Common myeloid progenitor, CD34-positive (primary cell): ENCODE results near the gene ESYT1.
A peak's percentile ranks its signal among the peaks of the same experiment; 100 is the strongest.

Experiments
- CTCF ChIA-PET: fragments of 350-600 bp; sonication (Branson Sonifier 250); formaldehyde crosslinking; loops from one replicate; lab custom pipeline; 2021; ENCODE audit warnings: antibody characterized with exemption; lab: Charles Lee
- POLR2A ChIA-PET: fragments of 350-600 bp; sonication (Branson Sonifier 250); formaldehyde crosslinking; loops from one replicate; lab custom pipeline; 2021; ENCODE audit warnings: antibody characterized with exemption; lab: Charles Lee
- DNase-seq, 3 donors: peaks; one replicate each; pipeline versions ENCODE4 v3.0.0 to v3.0.0-alpha.2; 2013
- H3K27ac ChIP-seq, 2 experiments: 1 replicate in 1 of 2; 2 replicates in 1 of 2; pipeline ENCODE4 v1.7.0; 2013; ENCODE audit warnings: inconsistent platforms in 2 of 2, low read length in 2 of 2, mild to moderate bottlenecking in 2 of 2, low read depth in 1 of 2, moderate library complexity in 1 of 2; ENCODE audit not compliant: severe bottlenecking in 2 of 2, insufficient read depth in 1 of 2, poor library complexity in 1 of 2
- H3K27me3 ChIP-seq, 5 experiments: replicated peaks in 2 of 5; 1 replicate in 3 of 5; 2 replicates in 2 of 5; pipeline versions ENCODE4 v1.6.1 to v1.7.0; 2013; ENCODE audit warnings: low read length in 4 of 5, mild to moderate bottlenecking in 2 of 5, moderate library complexity in 2 of 5, inconsistent platforms in 1 of 5; ENCODE audit not compliant: insufficient read depth in 5 of 5, control insufficient read depth in 4 of 5
- H3K36me3 ChIP-seq, 4 experiments: 1 replicate in 2 of 4; 2 replicates in 2 of 4; pipeline versions ENCODE4 v1.6.1 to v1.7.0; 2013; ENCODE audit warnings: low read length in 3 of 4, control low read depth in 1 of 4, mild to moderate bottlenecking in 1 of 4; ENCODE audit not compliant: control insufficient read depth in 4 of 4, insufficient read depth in 4 of 4
- H3K4me1 ChIP-seq, 4 experiments: 1 replicate in 3 of 4; 2 replicates in 1 of 4; pipeline versions ENCODE4 v1.6.1 to v1.7.1; 2013; ENCODE audit warnings: low read length in 3 of 4, mild to moderate bottlenecking in 3 of 4, control low read depth in 1 of 4, inconsistent platforms in 1 of 4, moderate library complexity in 1 of 4; ENCODE audit not compliant: control insufficient read depth in 4 of 4, insufficient read depth in 4 of 4; ENCODE audit errors: control extremely low read depth in 1 of 4
- H3K4me3 ChIP-seq, 7 experiments: 1 replicate in 4 of 7; 2 replicates in 3 of 7; pipeline versions ENCODE4 v1.5.1 to v1.7.0; 2013; ENCODE audit warnings: mild to moderate bottlenecking in 7 of 7, low read length in 6 of 7, moderate library complexity in 6 of 7, inconsistent platforms in 2 of 7, low read depth in 2 of 7, control low read depth in 1 of 7; ENCODE audit not compliant: insufficient read depth in 4 of 7, control insufficient read depth in 1 of 7; ENCODE audit errors: extremely low read depth in 1 of 7
- H3K9me3 ChIP-seq, 5 experiments: 1 replicate in 4 of 5; 2 replicates in 1 of 5; pipeline versions ENCODE4 v1.6.1 to v1.7.1; 2013; ENCODE audit warnings: low read length in 4 of 5, mild to moderate bottlenecking in 2 of 5, inconsistent platforms in 1 of 5, low read depth in 1 of 5, moderate library complexity in 1 of 5; ENCODE audit not compliant: control insufficient read depth in 4 of 5, insufficient read depth in 2 of 5; ENCODE audit errors: control extremely low read depth in 1 of 5
- WGBS: methylation state at CpG from one replicate; pipeline ENCODE4 v1.1.5; 2013; ENCODE audit not compliant: insufficient coverage; 5-methylcytosine and 5-hydroxymethylcytosine counted together

Gene ESYT1

GRCh38 chr12:56087220-56087619, 40.8 kb upstream of the ESYT1 start:
- no peak overlapping the region for H3K27ac ChIP-seq
- H3K9me3 ChIP-seq, result no peaks in the 10 kb centered on the region
- ChIA-PET CTCF (interaction anchor here (1.0 kb wide), 1 partner anchor 37 kb away, joined by 3 read pairs; no protein-coding TSS in a partner anchor), POLR2A (no interaction called here)
- WGBS, result 95% methylated on average over 3 of the region's 6 CpGs
- H3K4me1 ChIP-seq, result no peaks in the 10 kb centered on the region
- no peak for DNase-seq
- H3K36me3 ChIP-seq, result no peaks in the 10 kb centered on the region
- no peak overlapping the region for H3K4me3 ChIP-seq
- peaks cover 0 to 14% (median 4%) of the 10 kb centered on the region in 5 experiments for H3K27me3 ChIP-seq

- CTCF ChIA-PET, result interaction anchor here (0.9 to 1.2 kb wide), 2 partner anchors 8 to 27 kb away, joined by 3 read pairs; no protein-coding TSS in a partner anchor
- Histone ChIP-seq H3K9me3 (no peaks in the 10 kb centered on the region), H3K4me3 (no peak overlapping the region), H3K27me3 (peaks cover 0 to 7% (median 0%) of the 10 kb centered on the region in 5 experiments), H3K4me1 (peaks cover 0 to 2% (median under 1%) of the 10 kb centered on the region in 4 experiments), H3K36me3 (no peaks in the 10 kb centered on the region), H3K27ac (no peak overlapping the region)
- POLR2A ChIA-PET, result no interaction called here
- 92% methylated on average over 3 of the region's 6 CpGs for WGBS
- DNase-seq, result no peak
These were observed 30.3 kb upstream of the ESYT1 start for GRCh38 chr12:56097738-56098137.

- WGBS, result 100% methylated on average over 2 of the region's 3 CpGs
- no peaks in the 10 kb centered on the region for H3K9me3 ChIP-seq
- H3K4me1 ChIP-seq, result peaks cover 8 to 11% (median 9%) of the 10 kb centered on the region in 4 experiments
- DNase-seq, result no peak
- CTCF ChIA-PET, result interaction anchor here (0.6 to 1.2 kb wide), 3 partner anchors 9 to 49 kb away, joined by 3 to 6 read pairs (median 3); no protein-coding TSS in a partner anchor
- no peaks in the 10 kb centered on the region for H3K36me3 ChIP-seq
- no peak overlapping the region for H3K27ac ChIP-seq
- H3K27me3 ChIP-seq, result peaks cover 0 to 6% (median 0%) of the 10 kb centered on the region in 5 experiments
- no peak overlapping the region for H3K4me3 ChIP-seq
- POLR2A ChIA-PET, result no interaction called here
These were observed 29.5 kb upstream of the ESYT1 start for GRCh38 chr12:56098592-56098991.

GRCh38 chr12:56099787-56100186, 28.3 kb upstream of the ESYT1 start:
- 100% methylated on average over 3 of the region's 4 CpGs for WGBS
- CTCF ChIA-PET, result interaction anchor here (0.6 to 1.0 kb wide), 2 partner anchors 8 to 75 kb away, joined by 3 to 6 read pairs; no protein-coding TSS in a partner anchor
- peaks cover 10 to 17% (median 12%) of the 10 kb centered on the region in 4 experiments for H3K4me1 ChIP-seq

GRCh38 chr12:56101045-56101444, 27.0 kb upstream of the ESYT1 start:
- Histone ChIP-seq H3K9me3 (no peaks in the 10 kb centered on the region), H3K4me3 (no peak overlapping the region), H3K27me3 (peaks cover 0 to 6% (median 0%) of the 10 kb centered on the region in 5 experiments), H3K27ac (no peak overlapping the region), H3K36me3 (peaks cover 0 to under 1% (median 0%) of the 10 kb centered on the region in 4 experiments), H3K4me1 (peaks cover 16 to 30% (median 23%) of the 10 kb centered on the region in 4 experiments)
- DNase-seq, result no peak
- CTCF ChIA-PET, result interaction anchor here (1.2 kb wide), 1 partner anchor 14 kb away, joined by 3 read pairs; no protein-coding TSS in a partner anchor
- POLR2A ChIA-PET, result no interaction called here
- WGBS, result 88% methylated on average over 7 of the region's 14 CpGs

More at GRCh38 chr12:56099787-56100186, 28.3 kb upstream of the ESYT1 start:
- Histone ChIP-seq H3K9me3 (no peaks in the 10 kb centered on the region), H3K36me3 (no peaks in the 10 kb centered on the region), H3K4me3 (no peak overlapping the region), H3K27me3 (peaks cover 0 to 6% (median 0%) of the 10 kb centered on the region in 5 experiments), H3K27ac (no peak overlapping the region)
- DNase-seq, result no peak
- POLR2A ChIA-PET, result no interaction called here

GRCh38 chr12:56102683-56103065, 25.4 kb upstream of the ESYT1 start:
- H3K27ac ChIP-seq, result no peak overlapping the region
- DNase-seq, result no peak
- no peaks in the 10 kb centered on the region for H3K9me3 ChIP-seq
- H3K4me1 ChIP-seq, result peaks cover 16 to 34% (median 27%) of the 10 kb centered on the region in 4 experiments
- WGBS, result 100% methylated on average over 1 of the region's 1 CpG
- H3K36me3 ChIP-seq, result peaks cover 2 to 17% (median 9%) of the 10 kb centered on the region in 4 experiments
- peak overlapping the region in 1 of 7 experiments; percentile 95 for H3K4me3 ChIP-seq
- POLR2A ChIA-PET, result no interaction called here
- no peaks in the 10 kb centered on the region for H3K27me3 ChIP-seq
- CTCF ChIA-PET, result interaction anchor here (0.5 to 1.9 kb wide), 4 partner anchors 12 to 129 kb away, joined by 3 to 6 read pairs (median 4); partner anchors contain the start of gene RAB5B

- 51% methylated on average over 5 of the region's 6 CpGs for WGBS
- Histone ChIP-seq H3K36me3 (peaks cover 4 to 22% (median 14%) of the 10 kb centered on the region in 4 experiments), H3K4me1 (peaks cover 16 to 34% (median 27%) of the 10 kb centered on the region in 4 experiments), H3K9me3 (no peaks in the 10 kb centered on the region), H3K4me3 (peak overlapping the region in 6 of 7 experiments; percentile 80 to 97 (median 90)), H3K27me3 (no peaks in the 10 kb centered on the region), H3K27ac (peak overlapping the region in 1 of 2 experiments; percentile 93)
- DNase-seq, result peak in 2 of 3 donors; percentile 34 to 44
- ChIA-PET POLR2A (no interaction called here), CTCF (interaction anchor here (0.5 to 2.2 kb wide), 6 partner anchors 12 to 129 kb away, joined by 3 to 8 read pairs (median 4); partner anchors contain the start of gene RAB5B)
These were observed 24.9 kb upstream of the ESYT1 start for GRCh38 chr12:56103066-56103711.
